ENCODE measurements around the gene BIRC5.

BIRC5 gene

GRCh38 chr17:78214016-78214705 is at the start of gene BIRC5:
Gene BIRC5 (plus strand): TSS chr17:78214253. CDS start chr17:78214317, 64 bp downstream.
- H3K4me1 ChIP-seq (ENCODE audit: control insufficient read depth, low read length): peaks cover 17% of the 10 kb centered on the region
- no peaks in the 10 kb centered on the region for H3K27me3 ChIP-seq (ENCODE audit: control insufficient read depth, low read length)
- H3K4me3 ChIP-seq (ENCODE audit: low read length): peak within 1 kb of the TSS; percentile 98
- H3K9me2 ChIP-seq (replicated peaks; ENCODE audit: control insufficient read depth, low read length): no peaks in the 10 kb centered on the region
- H3F3A ChIP-seq (ENCODE audit: control insufficient read depth, insufficient read depth): no peaks in the 10 kb centered on the region
- H3K4me2 ChIP-seq (ENCODE audit: low read length): peak within 1 kb of the TSS; percentile 78
- TF ChIP-seq EZH2phosphoT487 (IDR thresholded peaks at IDR 0.05; ENCODE audit: borderline replicate concordance, low read length): no peak
- no peak for TF ChIP-seq CTCF (IDR thresholded peaks at IDR 0.05; ENCODE audit: low read depth, low read length, poor library complexity, severe bottlenecking)
- H3K9me3 ChIP-seq (ENCODE audit: control insufficient read depth, insufficient read depth, low read length): no peaks in the 10 kb centered on the region
- H3K36me3 ChIP-seq (ENCODE audit: control insufficient read depth, low read length): peaks cover 40% of the 10 kb centered on the region
- 0 out of 2 replicates have a peak, but pooled peaks cover 3% of the 10 kb centered on the region for H4K20me1 ChIP-seq (ENCODE audit: control insufficient read depth, insufficient read depth, low read depth, low read length)
- H3K27ac ChIP-seq (ENCODE audit: low read depth, low read length): peak within 1 kb of the TSS; percentile 68
- peaks cover 41% of the 10 kb centered on the region for H3K79me2 ChIP-seq (ENCODE audit: control insufficient read depth, low read length)

- H3K9me2 ChIP-seq (replicated peaks; ENCODE audit: control insufficient read depth, low read length): no peaks in the 10 kb centered on the region
- no peaks in the 10 kb centered on the region for H3K27me3 ChIP-seq (ENCODE audit: control insufficient read depth, low read length)
- H3K4me3 ChIP-seq (ENCODE audit: low read length): no peak overlapping the region
- no peaks in the 10 kb centered on the region for H3K9me3 ChIP-seq (ENCODE audit: control insufficient read depth, insufficient read depth, low read length)
- no peak overlapping the region for H3K4me2 ChIP-seq (ENCODE audit: low read length)
- H3K79me2 ChIP-seq (ENCODE audit: control insufficient read depth, low read length): peaks cover 23% of the 10 kb centered on the region
- H4K20me1 ChIP-seq (ENCODE audit: control insufficient read depth, insufficient read depth, low read depth, low read length): peaks cover 8% of the 10 kb centered on the region
- peaks cover 11% of the 10 kb centered on the region for H3K36me3 ChIP-seq (ENCODE audit: control insufficient read depth, low read length)
- peaks cover 49% of the 10 kb centered on the region for H3K4me1 ChIP-seq (ENCODE audit: control insufficient read depth, low read length)
- H3F3A ChIP-seq (ENCODE audit: control insufficient read depth, insufficient read depth): peaks cover 2% of the 10 kb centered on the region
- TF ChIP-seq CTCF (IDR thresholded peaks at IDR 0.05; ENCODE audit: low read depth, low read length, poor library complexity, severe bottlenecking) (no peak), EZH2phosphoT487 (IDR thresholded peaks at IDR 0.05; ENCODE audit: borderline replicate concordance, low read length) (no peak)
- no peak overlapping the region for H3K27ac ChIP-seq (ENCODE audit: low read depth, low read length)
Measured at GRCh38 chr17:78164748-78165607, 49.1 kb upstream of the BIRC5 start.

- no peaks in the 10 kb centered on the region for H3K9me2 ChIP-seq (replicated peaks; ENCODE audit: control insufficient read depth, low read length)
- TF ChIP-seq CTCF (IDR thresholded peaks at IDR 0.05; ENCODE audit: low read depth, low read length, poor library complexity, severe bottlenecking): no peak
- no peak for TF ChIP-seq EZH2phosphoT487 (IDR thresholded peaks at IDR 0.05; ENCODE audit: borderline replicate concordance, low read length)
- H3K27ac ChIP-seq (ENCODE audit: low read depth, low read length): no peak overlapping the region
- no peaks in the 10 kb centered on the region for H3K27me3 ChIP-seq (ENCODE audit: control insufficient read depth, low read length)
- H3K79me2 ChIP-seq (ENCODE audit: control insufficient read depth, low read length): peaks cover 37% of the 10 kb centered on the region
- H3K36me3 ChIP-seq (ENCODE audit: control insufficient read depth, low read length): peaks cover 25% of the 10 kb centered on the region
- H3K4me1 ChIP-seq (ENCODE audit: control insufficient read depth, low read length): peaks cover 50% of the 10 kb centered on the region
- H3K4me2 ChIP-seq (ENCODE audit: low read length): peak overlapping the region; percentile 3; the same call in 1 of the 2 replicates
- no peak overlapping the region for H3K4me3 ChIP-seq (ENCODE audit: low read length)
- H3K9me3 ChIP-seq (ENCODE audit: control insufficient read depth, insufficient read depth, low read length): no peaks in the 10 kb centered on the region
- H4K20me1 ChIP-seq (ENCODE audit: control insufficient read depth, insufficient read depth, low read depth, low read length): peaks cover 12% of the 10 kb centered on the region
- H3F3A ChIP-seq (ENCODE audit: control insufficient read depth, insufficient read depth): peaks cover 2% of the 10 kb centered on the region
Measured at GRCh38 chr17:78166416-78166815, 47.6 kb upstream of the BIRC5 start.
